Kasumi-1 (cell line): ENCODE measurements around the gene PTPRS.

Experiments used
- DNase-seq, 2 experiments: peaks; one replicate each; lab custom pipeline; 2025; lab: John Stamatoyannopoulos, UW

PTPRS gene

DNA sequence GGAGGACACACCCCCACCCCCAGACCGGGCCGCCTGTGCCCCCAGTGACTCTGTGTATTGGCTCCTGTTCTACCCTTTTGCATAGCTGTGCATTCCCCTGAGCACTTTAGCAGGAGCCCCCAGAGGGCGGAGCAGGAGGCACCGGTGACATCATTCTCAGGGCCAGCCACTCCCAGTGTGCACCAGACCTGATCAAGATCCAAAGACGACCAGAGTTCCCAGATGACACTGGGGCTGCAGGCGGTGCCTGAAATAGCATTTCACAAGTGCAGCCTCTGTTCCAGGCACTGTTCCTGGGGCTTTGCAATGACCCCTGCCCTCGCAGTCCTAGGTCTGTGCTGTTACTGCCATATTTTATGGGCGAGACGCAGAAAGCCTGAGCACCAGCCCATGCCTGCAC, 14.5 kb upstream of the PTPRS start:
- DNase-seq, result no peak

DNA sequence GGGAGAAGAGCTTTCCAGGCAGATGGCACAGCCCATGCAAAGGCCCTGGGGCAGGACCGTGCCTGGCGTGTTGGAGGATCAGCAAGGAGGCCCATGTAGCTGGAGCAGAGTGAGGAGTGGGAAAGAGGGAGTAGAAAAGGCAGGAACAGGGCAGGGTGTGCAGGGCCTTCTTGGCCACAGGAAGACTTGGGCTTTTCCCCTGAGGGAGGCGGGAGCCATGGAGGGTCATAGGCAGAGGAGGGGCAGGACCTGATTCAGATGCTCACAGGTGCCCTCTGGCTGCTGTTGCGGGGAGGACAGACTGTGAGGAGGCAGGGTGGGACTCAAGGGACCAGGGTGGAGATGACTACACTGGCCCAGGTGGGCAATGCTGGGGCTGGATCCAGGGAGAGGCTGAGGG, 13.8 kb upstream of the PTPRS start:
- DNase-seq, result no peak

DNA sequence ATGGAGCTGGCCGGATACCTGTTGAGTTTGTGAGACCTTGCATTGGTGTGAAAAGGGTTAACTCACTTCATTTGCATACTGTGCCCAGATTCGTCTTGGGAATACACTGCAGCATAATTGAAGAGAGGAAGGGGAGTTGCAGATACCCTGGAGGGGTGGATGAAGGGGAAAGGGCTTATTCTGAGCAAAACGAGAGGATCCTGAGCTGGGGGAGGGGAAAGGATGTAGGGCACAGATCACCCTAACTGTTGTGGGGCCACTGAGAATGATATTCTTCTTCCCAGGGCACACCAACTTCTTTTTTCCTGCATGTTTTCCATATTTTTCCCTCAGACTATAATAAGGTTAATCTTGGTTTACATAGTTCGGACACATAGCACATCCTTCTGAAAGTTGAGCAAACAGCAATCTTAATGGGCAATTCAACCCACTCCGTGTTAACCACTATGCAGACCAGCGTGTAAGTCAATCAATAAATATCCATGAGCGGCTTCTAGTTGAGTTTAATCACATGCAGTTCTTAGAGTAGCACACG, 11.7 kb upstream of the PTPRS start:
- DNase-seq, result no peak

DNA sequence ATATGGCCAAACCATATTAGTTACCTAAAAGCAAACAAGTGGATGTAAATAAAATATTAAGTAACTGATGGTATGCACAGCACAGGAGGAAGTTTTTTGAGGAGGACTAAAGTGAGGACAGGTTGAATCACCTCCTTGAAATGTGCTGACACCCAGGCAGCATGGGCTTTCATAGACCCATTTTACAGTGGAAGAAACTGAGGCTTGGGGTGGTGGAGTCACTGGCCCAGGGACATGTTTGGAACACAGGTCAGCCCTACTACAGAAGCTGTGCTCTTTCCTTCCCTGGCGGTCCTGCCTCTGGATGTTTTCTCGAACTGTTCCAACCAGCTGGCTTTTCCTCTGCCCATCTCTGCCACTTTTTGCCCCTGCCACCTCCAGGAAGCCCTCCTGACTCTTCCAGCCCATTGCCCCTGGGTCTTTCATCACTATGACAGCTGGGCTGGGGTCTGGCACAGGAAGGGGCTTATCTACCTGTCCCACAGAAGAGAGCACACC, 11.2 kb upstream of the PTPRS start:
- DNase-seq, result no peak

DNA sequence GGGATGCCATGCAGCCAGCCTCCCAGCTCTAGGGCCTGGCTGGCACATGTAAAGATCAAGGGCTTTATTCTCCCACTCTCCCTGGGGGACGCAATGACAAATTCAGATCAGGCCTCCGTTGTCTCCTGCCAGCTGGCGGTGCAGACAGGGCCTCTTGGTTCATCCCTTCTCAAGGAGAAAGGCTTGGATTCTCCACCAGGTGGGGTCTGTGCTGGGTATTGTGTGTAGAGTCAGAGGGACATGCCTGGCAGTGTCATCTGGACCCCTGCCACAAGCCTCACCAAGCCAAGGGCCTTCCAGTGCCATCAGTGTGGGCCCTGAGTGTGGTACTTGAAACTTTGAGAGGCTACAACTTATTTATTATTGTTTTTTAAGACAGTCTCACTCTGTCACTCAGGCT, 8.4 kb upstream of the PTPRS start:
- no peak for DNase-seq

DNA sequence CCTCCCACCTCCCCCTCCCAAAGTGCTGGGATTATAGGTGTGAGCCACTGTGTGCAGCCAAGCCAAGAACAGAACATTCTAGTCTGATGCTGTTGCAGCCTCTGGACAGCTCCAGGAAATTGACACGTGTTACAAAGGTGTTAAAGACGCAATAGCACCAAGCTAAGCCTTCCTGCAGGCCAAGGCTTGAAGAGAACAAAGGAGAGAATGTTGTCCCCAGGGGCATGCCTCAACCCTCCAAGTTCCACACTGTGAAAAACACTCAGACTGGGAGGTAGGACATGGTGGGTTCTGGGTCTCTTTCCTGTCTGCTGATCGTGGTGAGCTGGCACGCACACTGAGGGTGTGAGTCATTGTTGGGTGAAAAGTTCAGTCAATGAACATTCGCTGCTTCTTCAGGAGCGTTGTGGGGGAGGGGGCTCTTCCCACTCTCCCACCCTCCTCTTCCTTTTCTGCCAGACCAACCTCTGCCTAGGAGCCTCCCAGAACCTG, 5.3 kb upstream of the PTPRS start:
- no peak for DNase-seq

DNA sequence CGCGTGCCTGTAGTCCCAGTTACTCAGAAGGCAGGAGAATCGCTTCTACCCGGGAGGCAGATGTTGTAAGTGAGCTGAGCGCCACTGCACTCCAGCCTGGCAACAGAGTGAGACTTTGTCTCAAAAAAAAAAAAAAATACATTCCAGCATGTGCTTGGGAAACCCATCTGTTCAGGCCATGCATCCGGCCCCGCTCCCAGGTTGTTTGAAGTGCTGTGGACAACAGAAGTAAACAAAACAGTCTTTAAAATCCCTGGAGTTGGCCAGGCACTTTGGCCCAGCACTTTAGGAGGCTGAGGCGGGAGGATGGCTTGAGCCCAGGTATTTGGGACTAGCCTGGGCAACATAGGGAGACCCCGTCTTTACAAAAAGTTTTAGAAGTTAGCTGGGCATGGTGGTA, 3.2 kb upstream of the PTPRS start:
- DNase-seq, result no peak

DNA sequence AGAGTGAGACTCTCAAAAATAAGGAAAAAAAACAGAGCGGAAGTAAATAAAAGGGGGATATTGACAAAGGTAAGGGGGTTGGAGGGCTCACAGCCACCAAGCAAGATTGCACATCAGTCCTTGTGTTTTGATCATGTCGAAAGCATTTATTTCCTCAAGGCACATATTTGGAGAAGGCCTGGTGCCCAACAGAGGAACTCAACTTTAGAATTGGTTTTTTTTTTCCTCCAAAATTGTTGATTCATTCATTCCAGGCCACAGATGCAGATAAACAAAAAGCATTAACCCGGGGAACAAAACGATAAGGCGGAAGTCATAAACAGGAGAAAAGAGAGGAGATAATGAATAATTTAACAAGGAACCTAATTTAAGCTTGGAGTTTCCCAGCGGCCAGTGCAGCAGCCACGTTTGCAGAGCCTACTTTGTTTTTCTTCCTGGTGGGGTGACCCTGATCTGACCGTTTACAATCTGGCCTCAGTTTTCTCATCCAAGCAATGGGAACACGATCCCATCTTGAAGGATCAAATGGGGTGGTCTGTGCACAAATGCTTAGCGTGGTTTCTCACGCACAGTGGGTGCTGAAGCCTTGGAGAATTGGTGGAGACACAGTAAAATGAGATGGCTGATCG, 2.1 kb upstream of the PTPRS start:
- no peak for DNase-seq

DNA sequence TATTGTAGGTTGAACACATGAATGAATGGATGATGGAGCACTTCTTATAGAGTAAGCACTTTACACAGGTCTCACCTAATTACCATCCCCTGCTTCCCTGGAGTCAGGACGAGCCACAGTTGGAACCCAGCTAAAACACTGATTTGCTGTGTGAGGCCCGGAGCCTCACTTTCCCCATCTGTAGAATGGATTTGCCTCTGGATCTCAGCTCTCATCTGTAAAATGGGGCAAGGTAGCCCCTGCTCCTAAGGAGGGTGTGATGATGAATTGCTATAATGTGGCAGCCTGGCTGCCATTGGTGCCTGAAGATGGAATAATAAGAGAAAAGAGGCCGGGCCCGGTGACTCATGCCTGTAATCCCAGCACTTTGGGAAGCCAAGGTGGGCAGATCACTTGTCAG, 1.4 kb upstream of the PTPRS start:
- DNase-seq, result no peak

DNA sequence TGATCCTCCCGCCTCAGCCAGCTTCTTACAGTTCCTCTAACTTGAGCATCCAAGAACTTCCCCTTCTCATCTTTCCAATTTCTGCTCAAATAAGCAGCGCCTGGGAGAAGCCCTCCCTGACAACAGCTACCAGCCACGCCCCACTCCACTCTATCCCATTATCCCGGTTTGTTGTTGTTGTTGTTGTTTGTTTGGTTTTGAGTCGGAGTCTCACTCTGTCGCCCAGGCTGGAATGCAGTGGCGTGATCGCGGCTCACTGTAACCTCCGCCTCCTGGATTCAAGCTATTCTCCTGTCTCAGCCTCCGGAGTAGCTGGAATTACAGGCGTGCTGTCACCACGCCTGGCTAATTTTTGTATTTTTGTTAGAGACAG, 822 bp upstream of the PTPRS start:
- DNase-seq, result no peak

DNA sequence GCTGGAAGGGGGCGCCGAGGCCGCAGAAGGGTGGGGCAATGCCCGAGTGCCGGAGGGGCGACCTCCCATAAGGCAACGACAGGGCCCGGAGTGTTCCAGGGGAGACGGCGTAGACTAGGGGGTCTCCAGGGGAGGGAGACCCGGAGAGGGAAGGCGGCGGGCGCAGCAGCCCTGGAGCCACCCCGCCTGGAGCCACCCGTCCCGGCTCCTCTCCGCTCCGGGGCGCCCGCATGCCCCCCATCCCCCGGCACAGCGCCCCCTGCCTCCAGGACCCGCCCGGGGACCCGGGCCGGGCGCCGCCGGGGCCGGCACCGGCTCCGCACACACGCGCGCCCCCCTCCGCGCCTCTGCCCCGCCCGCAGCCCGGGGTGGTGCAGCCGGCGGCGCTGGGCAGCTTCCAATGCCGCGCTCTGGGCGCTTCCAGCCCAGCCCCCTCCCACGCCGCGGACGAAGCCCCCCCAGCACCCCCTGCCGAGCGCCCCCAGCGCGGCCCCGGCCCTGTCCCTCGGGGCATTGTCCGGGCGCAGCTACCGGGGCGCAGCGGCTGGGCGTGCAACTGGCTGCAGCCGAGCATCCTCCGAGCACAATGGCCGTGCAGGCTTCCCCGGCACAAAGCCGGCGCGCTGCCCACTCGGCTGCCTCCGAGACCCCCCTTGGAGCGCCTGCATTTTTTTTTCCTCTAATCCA, 519 bp downstream of the PTPRS start:
- DNase-seq, result no peak

DNA sequence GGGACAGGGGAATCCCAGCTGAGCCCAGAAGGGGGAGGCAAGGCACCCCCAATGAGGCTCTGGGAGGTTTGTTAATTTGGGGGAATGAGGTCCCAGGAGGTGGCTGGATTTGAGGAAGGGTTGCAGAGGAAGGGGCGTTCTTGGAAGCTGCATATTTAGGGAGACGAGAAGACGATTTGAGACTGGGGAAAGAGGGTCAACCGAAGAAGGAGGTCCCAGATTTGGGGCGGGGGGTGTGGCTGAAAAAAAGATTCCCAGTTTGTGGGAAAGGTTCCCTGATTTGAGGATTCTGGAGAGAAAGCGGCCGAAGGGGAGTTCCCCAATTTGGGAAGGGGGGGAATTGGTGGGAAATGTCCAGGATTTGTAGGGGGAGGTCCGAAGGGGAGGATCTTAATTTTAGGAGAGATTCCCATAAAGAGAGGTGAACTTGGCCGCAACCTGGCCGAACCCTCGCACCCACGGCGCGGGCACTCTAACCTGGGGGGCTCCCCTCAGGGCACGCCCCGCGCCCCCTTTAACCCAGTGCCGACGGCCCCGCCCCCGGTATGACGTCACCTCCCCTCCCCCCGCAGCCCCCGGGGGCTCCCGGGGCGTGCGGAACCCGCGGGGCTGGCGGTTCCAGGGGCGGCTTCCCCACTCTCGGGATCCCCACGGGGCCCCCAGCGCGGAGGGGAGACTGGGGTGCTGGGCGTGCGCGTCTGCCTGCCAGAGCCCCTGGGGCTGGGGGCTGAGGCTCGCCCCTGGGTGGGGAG, 1.2 kb downstream of the PTPRS start:
- no peak for DNase-seq

DNA sequence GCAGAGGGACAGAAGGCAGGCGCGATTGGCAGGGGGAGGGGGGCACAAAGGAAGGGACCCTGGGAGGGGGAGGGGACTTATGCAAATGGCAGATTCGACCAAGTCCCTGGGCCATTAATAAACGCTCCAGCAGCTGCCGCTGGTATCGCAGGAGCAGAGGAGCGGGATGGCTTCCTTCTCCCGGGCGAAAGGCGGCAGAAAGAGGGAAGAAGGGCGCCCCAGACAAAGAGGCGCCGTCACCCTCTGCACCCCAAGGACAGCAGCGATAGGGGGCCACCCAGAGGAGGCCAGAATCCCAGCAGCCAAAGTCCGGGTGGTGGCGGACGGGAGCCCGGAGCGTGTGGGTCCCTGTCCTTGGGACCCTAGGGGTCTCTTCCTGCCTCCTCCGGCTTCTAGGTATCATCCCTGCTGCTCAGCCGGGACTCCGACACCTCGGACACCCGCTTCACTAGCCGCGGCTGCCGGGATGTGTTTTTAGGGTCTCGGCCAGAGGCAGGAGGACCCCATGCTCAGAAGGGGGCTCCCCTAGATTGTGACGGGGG, 1.9 kb downstream of the PTPRS start:
- DNase-seq, result no peak

DNA sequence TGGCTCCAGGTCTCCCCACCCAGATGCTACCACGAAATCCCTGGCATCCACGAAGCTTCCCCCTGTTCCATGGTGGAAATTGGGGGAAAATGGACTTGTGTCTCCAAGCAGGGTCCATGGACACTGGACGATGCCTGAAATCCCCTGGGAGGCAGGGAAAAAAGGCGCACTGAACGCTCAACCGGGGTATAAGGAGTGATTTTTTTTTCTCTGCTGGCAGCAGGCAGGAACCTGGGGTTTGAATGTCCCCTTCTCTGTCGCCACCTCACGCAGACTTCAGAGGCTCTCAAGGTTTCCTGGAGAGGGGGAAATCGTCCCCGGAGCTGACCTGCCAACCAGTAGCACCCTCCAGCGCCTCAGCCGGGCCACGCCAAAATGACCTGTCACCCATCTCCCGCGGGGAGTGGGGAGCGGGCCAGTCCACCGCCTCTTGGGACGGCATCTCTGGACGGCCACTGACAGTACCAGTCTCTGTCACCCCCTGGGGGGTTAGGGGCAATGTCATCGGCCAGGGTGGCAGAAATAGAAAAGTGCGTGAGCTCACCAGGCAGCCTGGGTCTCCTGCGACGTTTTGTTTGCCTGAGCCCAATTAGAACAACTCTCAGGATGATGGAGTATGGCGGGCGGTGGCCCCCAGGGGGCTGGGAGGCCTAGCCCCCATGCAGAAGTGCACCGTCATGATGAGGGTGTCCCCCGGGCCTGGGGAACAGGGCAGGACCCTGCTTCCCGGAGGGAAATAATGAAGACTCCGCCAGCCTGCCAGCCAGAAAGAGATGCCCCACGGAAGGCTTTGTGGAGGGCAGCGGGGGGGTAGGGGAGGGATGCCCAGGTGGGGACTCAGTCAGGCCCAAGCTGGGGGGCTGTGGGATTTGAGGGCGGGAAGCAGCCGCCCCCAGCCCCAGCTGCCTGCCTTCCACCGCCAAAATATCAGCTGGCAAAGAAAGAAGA, 2.6 kb downstream of the PTPRS start:
- DNase-seq, result no peak

DNA sequence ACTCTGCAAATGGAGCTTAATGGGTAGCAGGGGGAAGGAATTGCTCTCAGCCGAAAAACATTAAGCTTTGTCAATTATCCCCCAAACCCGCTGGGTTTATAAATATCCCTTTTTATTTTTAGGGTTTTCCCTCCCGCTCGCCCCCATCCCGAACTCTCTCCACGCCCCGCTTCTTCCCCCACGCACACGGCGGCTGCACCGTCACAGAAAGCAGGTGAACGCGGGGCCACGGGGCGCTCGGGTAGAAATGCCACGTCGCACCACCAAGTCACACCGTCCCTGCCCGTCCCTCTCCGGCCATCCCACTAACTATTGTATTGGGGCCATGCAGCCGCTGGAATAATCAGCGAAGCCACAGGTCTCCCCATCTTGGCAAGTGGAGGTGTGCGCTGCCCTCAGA, 3.5 kb downstream of the PTPRS start:
- no peak for DNase-seq

DNA sequence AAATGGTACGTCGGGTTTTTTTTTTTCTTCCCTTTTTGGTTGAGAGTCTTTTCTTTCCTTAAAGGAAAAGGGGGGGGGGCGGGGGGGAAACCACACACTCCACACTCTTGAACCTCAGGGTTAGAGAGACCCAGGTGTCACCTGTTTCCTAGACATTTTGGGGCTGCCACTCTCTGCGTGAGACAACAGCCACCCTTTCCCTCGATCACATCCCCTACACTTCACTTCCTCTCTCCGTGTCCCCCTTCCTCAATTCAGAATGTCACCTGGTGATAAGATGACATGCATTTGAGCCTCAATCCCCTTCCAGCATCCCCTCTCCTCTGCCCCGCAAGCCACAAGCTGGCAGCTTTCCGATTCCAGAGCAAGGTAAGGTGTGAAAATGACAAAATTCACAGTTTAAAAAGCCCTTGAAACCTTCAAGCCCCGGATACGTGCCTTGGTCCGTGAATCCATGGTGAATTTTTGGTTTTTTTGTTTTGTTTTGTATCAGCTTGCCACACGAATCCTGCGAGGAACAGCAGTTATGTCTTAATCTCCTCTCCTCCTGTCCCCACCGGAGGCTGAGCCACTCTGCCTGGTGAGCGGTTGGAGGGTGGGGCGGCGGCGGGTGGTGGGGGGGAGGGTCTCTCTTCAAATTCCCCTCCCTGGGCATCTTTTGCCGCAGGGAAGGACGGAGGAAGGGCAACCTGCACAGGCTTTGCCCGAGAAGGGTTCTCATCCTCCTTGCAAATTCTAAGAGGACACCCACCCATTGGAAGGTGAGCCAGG, 4.2 kb downstream of the PTPRS start:
- DNase-seq, result no peak

DNA sequence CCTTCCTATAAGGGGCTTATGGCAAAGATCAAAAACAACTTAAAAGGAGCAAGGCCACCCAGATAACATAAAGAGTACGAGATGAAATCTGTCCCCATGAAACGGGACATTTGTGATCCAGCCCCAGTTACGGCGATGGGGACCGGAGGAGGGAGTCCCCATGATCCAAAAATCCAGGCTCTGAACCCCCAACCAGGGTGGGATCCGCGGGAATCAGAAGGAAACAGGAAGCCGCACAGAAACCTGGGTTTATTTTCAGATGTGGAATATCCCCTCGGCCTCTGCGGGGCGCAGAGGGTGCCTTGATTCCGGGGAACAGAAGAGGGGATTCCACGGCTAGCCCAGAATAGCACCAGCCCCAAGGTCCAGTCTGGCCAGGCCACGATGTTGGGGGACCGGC, 5.0 kb downstream of the PTPRS start:
- no peak for DNase-seq

DNA sequence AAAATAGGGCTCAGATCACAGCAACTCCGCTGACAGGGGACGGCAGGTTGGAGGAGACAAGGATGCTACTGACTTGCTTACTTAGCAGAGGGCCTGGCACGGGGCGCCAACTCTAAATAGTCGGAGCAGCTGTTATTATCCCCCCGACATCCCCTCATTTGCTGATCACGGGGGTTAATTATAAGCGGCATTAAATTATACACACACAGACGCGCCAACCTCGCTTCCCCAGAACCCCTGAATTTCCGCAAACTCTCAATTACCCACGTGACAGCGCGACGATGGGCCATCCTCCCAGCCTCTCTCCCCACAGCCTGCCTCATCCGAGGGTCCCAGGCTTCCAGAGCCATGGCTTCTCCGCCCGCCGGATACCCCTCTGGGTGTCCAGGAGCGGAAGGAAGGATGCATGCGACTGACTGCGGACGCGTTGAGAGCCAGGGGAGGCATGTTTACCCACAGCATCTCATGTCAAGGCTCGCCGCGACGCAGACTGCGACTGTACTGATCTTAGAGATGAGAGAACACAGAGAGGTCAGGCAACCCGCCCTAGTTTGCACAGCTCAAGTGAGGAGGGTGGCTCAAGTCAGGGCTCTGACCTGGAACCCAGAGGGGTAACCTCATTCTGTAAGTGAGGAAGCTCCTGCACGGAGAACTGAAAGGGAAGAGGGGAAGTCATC, 5.7 kb downstream of the PTPRS start:
- DNase-seq, result no peak

DNA sequence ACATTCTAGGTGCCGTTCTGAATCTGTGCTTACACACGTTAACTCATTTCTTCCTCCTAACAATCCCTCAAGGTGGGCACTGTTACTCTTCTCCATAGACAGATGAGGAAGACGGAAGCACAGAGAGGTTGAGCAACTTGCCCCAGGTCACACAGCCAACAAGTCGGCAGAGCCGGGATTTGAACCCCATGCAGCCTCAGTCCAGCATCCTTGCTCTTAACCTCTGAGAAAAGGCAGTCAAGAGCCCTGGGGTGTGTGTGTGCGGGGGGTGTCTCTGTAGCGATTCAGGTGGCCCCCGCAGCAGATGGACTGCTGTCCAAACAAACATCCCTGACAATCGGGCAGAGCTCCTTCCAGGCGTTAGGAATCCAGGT, 6.3 kb downstream of the PTPRS start:
- DNase-seq, result no peak
